Epithelial cell of prostate (primary cell): Measurements from ENCODE around the gene GFM1.
"Not testable (repeated sequence)": the region's sequence is repeated elsewhere in the genome, so short reads cannot be mapped to it uniquely, and the experiment has no call there.

Source experiments
- DNase-seq: peaks from one replicate; pipeline ENCODE4 v3.0.0-alpha.2; 2011; ENCODE audit warnings: low read depth, low spot score
- H3K27ac ChIP-seq: fragments of 450-650 bp; 2 replicates; pipeline ENCODE4 v1.5.1; 2017; ENCODE audit warnings: mild to moderate bottlenecking

GFM1 gene

DNA sequence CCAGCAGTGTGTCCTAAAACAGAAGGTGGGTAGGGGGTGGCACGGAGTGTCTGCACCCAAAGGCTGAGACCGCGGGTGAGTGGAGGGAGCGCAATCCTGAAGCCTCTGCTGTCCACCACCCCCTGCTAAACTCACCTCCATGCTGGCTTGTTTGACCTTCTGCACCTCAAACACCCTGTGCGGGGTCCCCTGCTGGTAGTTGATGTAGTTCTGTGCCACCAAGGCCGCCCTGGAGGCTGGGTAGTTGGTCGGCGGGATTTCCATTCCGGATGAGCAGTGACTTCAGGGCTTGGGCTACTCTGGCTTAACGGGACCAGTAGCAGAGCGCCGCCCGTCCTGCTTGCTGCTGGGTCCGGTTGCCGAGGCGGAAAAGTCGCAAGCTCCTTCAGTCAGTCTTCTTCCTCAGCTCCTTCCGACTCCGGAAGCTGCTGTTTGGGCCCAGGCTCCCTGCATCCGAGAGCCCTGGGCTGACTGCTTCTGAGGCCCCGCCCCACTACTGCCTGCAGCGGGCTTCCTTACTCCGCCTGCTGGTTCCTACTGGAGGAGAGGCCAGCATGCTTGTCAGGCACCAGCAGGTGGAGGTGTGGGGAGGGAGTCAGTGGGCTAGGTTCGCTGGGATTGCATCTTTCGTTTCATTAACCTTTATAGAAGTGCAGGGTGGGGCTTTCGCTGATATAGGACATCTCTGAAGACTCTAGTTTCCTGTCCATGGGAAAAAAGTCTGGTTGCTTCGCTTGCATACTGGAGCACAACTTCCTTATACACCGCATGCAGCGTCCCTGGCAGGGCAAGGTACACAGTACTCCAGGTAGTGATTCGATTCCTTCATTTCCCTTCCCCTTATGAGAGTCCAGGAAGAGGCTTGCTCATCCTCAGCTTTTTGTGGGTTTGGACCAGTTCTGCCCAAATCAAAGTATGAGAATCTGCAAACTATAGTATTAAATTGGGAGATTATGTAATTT is 28.2 kb downstream of the GFM1 start, which contains the start of gene LXN:
Gene LXN, minus strand, starts transcription at position 434 of the 962 bp plus-strand sequence. Its CDS starts 170 bp downstream, at position 264.
- H3K27ac ChIP-seq = peak within 1 kb of the TSS; percentile 37
- DNase-seq = peak; percentile 60

DNA sequence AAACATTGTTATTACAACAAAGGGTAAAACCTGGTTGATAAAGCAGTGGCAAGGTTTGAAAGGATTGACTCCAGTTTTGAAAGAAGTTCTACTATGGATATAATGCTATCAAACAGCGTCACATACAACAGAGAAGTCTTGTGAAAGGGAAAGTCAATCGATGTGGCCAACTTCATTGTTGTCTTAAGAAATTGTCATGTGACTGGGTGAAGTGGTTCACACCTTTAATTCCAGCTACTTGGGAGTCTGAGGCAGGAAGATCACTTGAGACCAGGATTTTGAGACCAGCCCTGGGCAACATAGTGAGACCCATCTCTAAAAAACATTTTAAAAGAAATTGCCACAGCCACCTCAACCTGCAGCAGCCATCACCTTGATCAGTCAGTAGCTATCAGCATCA is 34.4 kb downstream of the GFM1 start:
- H3K27ac ChIP-seq = no peak overlapping the region
- no peak for DNase-seq

DNA sequence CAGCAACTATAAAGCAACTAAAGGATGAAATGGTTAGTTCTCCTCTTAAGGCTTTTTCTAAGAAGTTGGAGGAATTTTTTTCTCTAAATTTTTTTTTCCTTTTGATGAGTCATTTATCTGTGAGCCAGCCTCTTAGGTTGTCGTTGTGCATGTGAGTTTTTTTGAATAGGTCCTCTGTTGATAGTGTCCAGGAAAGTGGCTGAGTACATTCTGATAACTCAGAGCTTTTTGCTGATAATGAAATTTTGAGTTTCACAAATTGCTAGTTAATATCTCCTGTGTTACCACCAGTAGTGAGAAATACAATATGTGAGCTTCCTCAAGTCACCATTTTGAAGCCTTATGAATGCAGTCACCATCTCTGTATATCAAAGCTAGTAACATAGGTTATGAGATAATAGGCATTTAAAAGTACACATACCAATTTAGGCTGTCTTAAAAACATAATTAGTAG is 35.2 kb downstream of the GFM1 start:
- no peak overlapping the region for H3K27ac ChIP-seq
- no peak for DNase-seq

DNA sequence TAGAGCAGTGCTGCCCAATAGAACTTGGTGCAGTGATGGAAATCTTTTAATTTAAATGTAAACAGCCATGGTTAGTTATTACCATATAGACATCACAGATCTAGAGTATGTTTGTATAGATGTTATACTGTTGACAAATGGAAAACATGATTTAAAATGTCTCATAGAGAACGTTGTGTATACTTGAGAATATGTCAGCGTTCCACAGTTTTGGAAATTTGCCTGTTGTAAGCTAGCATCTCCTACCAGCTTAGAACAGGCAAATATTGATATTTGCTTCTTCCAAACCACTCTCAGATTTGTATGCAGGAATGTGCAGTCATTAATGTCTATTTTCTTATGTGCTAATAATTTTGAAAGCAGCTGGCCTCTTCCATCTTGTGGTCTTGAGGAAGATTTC is 36.5 kb downstream of the GFM1 start:
- no peak overlapping the region for H3K27ac ChIP-seq
- no peak for DNase-seq

DNA sequence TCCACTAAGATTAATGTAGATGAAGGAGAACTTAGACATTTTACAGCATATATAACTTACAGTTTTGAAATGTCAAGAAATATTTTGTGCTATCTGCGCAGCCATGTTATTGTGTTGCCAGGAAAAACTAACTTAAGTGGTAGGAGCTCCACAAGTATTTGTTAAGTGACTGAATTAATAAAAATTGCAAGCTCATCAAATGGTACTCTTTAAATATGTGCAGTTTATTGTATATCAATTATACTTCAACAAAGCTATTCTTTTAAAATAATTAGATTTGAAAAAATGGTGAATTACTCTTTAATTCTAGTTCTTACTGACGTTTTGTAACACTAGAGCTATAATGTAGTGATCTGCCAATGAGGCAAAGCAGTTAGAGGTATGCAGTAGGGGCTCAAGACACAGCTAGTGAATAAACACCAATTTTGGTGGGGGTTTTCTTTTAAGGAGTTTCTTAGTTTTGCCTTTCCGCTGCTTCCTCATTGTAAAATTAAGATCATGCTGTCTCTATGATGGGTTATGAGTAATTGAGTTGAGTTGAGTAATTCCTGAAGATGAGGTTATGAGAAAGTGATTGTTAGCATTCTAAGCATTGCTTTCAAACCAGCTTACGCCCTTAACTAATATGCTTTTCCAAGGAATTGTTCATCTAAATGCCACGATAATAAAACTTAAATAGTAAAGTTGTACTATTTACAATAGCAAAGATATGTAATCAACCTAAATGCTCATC is 39.1 kb downstream of the GFM1 start:
- H3K27ac ChIP-seq = no peak overlapping the region
- no peak for DNase-seq

DNA sequence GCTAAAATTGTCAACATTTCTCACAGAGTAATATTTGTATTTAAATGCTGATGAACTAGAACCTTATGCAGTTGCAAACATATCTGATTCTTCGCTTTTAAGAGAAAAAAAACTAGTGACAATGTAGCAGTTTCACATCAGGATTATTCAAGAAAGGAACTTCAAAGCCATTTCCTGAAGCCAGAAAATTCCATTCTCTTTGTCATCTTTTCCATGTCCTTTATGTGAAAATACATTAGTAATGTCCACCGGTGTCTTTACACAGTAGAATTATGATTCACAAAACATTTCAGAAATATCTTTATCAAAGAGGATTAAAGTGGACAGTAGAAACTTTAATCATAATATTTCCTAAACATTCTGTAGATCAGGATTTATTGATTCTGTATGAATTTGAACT is 40.8 kb downstream of the GFM1 start:
- no peak overlapping the region for H3K27ac ChIP-seq
- no peak for DNase-seq

DNA sequence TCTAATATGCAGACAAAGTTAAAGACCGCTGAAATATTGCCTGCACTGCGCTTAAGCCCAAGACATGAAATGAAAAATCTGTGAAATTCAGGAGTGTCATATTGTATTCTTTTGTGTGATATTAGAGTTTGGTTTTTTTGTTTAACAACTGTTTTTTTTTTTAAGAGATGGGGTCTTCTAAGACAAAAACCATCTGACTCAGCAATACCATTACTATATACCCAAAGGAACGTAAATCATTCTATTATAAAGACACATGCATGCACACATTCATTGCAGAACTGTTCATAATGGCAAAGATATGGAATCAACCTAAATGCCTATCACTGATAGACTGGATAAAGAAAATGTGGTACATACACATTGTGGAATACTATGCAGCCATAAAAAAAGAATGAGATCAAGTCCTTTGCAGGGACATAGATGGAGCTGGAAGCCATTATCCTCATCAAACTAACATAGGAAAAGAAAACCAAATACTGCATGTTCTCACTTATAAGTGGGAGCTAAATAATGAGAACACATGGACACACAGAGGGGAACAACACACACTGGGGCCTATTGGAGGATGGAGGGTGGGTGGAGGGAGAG is 49.6 kb downstream of the GFM1 start:
- not testable (repeated sequence) for DNase-seq, H3K27ac ChIP-seq

DNA sequence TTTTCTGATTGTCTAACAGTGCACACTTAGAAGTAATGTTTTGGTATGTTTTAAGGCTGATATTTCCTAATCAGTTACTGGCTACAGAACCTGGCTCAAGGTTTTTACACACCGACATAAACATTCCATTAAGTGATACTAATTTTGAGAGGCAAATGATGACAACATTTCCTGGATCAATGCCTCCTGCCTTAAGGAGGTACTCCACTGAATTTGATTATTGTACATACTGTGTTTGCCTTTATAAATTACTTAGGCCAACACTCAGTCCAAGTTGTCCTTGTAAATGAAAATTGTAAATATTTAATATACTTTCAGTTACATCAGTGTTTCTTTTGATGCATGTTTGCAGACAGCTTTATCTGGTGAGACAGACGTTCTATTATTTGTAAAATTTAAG is 52.3 kb downstream of the GFM1 start:
- H3K27ac ChIP-seq = no peak overlapping the region
- no peak for DNase-seq

DNA sequence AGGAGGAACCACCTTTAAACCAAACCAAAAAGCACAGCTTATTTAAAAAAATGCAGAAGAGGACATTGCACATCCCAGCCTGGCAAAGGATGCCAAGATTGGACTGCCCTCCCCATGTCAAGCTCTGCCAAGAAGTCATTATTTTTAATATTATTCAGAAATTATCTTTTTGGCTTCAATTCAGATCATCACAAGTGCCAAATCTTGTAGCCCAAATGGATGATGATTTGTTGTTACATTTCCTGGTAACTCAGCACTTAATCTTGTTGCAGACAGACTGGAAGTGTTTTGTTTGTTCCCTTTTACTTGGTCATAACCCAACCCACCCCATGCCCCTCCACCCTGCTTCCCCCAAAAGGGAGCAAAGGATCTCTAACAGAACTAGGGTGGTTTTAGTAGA is 56.2 kb downstream of the GFM1 start:
- no peak for DNase-seq
- H3K27ac ChIP-seq = no peak overlapping the region

DNA sequence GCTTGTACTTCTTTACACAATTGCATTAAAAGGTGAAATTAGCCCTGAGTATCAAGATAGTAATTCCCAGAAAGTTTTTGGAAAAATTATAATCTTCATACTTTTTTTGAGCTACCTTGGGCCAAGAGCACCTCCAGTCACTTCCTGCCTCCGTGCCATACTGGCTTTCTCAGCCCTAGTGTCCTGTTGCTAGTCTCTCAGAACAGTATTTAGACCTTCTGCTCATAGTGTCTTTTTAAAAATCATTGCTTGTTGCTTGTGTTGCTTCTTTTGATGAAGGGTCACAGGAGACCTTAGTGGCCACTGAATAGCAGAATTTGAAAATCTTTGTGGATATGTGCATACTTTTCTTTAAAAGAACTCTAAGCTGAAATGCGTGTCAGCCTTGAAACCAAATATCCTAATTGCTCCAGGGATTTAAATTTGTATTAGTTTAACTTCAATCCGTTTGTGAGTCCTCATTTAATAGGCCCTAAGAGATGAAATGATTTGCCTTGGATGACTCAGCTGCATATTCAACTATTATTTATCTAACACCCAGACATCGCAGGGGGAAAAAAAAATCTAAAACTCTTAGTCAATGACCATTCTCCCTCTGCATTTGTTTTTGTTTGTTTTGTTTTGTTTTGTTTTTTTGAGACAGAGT is 57.2 kb downstream of the GFM1 start:
- no peak for DNase-seq
- no peak overlapping the region for H3K27ac ChIP-seq

DNA sequence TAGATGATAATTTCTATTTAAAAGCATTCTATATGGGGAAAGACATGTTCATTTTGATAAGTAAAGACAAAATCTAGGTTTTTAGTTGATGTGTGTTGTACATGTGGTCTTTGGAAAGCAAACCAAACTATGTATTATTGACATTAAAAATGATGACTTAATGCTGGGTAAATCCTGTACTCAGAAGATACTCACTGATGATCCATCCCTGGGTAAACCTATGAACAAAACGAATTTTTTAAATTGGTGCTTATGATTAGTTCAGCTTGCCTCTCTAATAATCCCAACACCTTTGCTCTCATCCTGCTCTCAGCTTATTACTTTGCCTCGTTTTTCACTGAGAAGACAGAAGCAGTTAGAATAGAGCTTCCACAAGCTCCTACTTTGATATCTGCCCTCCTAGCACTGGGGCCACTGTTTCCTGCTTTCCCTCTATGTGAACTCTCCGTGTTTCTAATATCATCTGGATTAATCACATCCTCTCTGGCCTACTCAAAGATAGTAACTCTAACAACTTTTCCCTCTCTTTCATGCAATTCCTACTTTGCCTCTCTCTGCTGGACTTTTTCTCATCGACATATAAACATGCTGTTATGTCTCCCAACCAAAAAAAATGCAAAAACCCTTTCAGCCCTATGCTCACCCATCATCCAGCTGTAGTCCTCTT is 58.6 kb downstream of the GFM1 start:
- peak overlapping the region; percentile 46 for H3K27ac ChIP-seq
- DNase-seq = no peak

DNA sequence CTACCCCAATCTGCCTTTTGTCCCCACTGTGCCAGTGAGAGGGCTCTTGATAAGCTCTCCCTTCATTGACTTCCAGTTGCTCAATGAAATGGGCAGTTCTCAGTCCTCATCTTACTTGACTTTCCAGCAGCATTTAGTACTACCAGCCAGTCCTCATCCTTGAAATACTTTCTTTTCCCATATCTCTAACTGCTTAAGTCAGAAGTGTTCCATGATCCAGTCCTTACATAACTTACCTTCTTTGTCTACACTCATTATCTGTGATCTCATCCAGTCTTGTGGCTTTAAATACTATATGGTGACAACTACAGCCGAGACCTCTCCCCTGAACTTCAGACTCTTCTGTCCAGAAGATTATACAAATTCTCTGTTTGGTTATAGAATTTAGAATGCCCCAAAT is 59.2 kb downstream of the GFM1 start:
- peak overlapping the region; percentile 46 for H3K27ac ChIP-seq

DNA sequence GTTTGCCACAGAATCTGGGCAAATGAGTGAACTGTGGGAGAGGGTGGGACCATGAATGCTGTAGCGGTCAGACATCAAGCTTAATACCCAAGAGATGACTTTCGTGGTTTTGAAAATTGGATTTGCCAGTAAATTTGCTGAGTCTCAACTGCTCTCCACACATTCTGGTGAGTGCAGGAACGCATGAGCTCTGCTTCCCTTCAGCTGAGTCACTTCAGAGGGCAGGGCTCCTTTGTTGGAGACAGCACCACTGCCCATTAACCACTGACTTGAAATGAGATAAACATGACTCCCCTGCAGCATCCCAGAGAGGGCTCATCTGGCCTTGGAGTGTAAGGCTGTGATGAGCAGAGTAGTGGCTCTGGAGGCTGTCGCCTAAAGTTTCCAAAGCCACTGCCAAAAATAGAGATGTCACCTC is 65.3 kb downstream of the GFM1 start:
- peak overlapping the region; percentile 37 for H3K27ac ChIP-seq
- DNase-seq = peak; percentile 44

More for the DNA sequence above, 59.2 kb downstream of the GFM1 start:
- no peak for DNase-seq

DNA sequence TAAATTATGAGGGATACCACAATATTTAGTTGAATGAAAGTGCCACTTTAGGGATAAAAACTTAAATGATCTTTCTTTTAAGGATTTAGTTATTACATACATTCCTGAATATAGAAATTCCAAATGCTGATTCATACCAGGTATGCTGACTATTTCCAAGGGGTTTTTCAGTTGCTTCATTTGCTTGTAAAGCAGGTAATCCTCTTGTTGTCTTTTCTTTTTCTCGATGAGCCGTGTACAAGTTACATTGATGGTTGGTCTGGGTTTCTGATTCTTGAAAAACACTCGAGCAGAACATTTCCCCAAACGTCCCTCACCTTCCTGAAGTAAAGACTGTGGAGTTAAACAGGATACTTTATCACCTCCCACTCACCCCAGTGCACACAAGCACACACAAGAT is 66.3 kb downstream of the GFM1 start:
- no peak overlapping the region for H3K27ac ChIP-seq
- no peak for DNase-seq

DNA sequence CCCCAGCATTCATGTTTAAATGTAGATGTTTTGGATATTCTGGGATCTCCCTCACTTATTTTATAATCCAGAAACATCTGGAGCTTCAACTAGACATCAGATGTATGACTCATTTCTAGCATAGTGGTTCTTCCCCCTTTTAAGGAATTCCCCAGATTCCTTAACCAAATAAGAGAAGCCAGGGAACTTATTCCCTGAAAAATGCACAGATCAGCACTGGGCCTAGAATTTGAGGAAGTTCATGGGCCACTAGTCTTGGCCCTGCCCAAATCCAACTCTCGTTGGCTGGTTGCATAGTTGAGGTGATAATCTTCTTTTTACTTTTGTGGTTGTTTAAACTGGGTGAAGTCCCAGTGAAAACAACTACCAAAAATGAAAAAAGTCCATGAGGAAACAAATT is 67.6 kb downstream of the GFM1 start:
- H3K27ac ChIP-seq = no peak overlapping the region
- DNase-seq = no peak

DNA sequence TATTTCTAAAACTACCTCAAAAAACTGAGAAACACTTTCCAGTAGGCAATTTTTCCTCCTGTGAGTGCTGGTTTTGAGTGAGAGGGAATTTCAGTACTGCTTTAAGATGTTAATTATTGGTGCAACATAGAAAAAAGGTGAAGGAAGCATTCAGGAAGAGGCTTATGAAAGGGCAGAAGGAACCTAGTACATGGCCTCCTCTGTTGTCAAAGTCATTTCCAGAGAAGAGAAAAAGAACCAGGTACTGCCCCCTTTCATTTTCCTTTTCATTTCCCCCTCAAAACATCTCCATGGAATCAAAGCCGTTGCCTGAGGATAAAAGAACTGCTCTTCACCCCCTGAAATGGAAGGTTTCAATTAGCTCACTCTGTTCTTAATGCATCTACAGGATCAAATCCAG is 68.1 kb downstream of the GFM1 start:
- H3K27ac ChIP-seq = no peak overlapping the region
- no peak for DNase-seq

DNA sequence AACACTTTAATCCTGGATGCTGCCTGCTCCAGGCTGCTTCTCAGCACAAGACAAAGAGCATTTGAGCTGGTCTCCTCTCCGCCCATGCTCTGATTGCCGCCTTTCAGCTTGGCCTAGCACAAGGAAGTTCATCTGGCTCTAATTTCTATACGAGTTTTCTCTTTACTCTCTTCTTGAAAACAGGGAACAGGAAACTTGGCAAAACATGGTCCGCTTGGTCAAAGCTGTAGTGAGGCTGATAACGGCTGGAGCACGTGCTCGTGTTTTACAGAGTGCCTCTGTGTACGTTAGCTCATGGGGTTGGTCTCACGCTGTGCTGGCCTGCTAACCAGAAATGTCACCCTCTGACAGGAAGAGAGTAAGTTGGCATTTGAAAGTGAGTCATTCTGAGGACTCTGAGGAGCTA is 68.8 kb downstream of the GFM1 start:
- DNase-seq = no peak
- no peak overlapping the region for H3K27ac ChIP-seq

DNA sequence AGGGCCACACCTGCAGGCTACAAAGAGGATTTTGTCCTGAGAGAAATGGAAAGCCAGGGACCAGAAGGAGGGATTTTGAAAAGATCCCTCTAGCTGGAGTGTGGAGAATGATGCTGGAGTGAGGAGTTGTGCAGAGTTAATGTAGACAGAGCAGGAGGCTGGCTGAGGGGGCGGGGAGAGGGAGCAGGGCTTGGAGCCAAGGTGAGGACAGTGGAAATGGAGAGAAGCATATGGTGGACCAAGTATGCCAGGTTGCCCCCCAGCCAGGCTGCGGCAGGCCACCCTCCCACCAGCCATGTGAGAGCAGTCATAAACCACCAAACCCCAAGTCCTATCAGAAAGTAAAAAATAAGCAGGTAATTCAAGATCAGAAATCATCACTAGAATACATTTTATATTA is 73.2 kb downstream of the GFM1 start:
- no peak for DNase-seq
- H3K27ac ChIP-seq = no peak overlapping the region

DNA sequence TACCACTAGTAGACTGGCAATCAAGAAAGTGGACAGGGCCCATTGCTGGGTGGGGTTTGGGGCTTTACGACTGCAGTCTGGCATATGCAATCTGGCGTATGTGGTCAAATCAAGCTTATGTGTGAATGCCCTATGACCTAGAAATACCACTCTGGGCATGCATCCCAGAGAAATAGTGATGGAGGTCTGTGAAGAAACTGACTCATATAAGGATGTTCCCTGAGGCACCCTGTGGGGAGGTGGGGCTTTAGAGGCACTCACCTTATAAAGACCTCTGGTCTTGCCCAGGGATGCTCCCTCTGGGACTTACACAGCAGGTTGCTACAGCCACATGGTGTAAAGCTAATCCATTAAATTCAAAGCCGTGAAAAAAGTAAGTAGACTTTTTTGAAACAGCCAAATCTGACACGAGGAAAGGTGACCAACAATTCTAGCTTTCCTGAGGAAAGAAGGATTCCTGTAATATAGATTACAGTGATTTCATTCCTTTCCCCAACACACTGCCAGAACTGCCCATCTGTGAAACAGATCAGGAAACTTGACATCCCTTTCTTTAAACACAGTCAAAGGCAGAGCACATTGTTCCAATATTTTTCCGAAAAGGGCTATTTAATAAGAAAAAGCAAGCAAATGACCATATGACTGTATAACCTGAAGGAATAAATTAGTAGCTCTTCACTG is 74.3 kb downstream of the GFM1 start:
- peak; percentile 44 for DNase-seq
- no peak overlapping the region for H3K27ac ChIP-seq
